PC-3 (cell line): Measurements from ENCODE around the gene RNF121.

Experiments
- EZH2 ChIP-seq: fragments of 300-600 bp; sonication (generic); IDR thresholded peaks from one replicate; pipeline ENCODE4 v1.6.1; 2017; ENCODE audit warnings: antibody characterized with exemption, mild to moderate bottlenecking, low read length; ENCODE audit not compliant: unreplicated experiment
- EZH2phosphoT487 ChIP-seq: fragments of 300-600 bp; sonication (generic); IDR thresholded peaks from 2 replicates; pipeline ENCODE4 v1.6.1; 2018; ENCODE audit warnings: mild to moderate bottlenecking, antibody characterized with exemption, low read length, borderline replicate concordance
- TF ChIP-seq, protein P1 (sequence below): fragments of 300-600 bp; sonication (generic); conservative IDR thresholded peaks from 2 replicates; pipeline ENCODE4 v1.5.1; 2017; ENCODE audit warnings: antibody characterized with exemption, low read depth, mild to moderate bottlenecking, low read length

DNA sequence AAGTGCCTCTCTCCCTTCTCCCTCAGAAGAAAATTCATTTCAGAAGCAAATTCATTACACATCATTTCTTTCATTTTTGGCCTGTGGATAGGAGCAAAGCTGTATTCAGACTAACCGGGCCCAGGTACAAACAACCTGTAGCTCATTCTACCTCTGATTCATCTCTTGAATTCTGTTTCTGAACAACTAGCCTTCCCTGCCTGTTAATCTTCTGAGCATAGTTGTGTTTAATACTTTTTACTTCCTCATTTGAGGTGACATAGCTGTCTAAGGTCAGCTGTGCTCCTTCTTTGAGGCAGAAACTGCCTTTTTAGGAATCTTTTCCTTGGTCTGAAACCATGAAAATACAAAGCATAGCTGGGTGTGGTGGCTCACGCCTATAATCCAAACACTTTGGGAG is 57.3 kb downstream of the RNF121 start:
- TF ChIP-seq, protein P1, sequence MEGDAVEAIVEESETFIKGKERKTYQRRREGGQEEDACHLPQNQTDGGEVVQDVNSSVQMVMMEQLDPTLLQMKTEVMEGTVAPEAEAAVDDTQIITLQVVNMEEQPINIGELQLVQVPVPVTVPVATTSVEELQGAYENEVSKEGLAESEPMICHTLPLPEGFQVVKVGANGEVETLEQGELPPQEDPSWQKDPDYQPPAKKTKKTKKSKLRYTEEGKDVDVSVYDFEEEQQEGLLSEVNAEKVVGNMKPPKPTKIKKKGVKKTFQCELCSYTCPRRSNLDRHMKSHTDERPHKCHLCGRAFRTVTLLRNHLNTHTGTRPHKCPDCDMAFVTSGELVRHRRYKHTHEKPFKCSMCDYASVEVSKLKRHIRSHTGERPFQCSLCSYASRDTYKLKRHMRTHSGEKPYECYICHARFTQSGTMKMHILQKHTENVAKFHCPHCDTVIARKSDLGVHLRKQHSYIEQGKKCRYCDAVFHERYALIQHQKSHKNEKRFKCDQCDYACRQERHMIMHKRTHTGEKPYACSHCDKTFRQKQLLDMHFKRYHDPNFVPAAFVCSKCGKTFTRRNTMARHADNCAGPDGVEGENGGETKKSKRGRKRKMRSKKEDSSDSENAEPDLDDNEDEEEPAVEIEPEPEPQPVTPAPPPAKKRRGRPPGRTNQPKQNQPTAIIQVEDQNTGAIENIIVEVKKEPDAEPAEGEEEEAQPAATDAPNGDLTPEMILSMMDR: no peak
- TF ChIP-seq EZH2: no peak
- no peak for TF ChIP-seq EZH2phosphoT487
